Uterus (tissue), 2 donors: ENCODE measurements around the gene CYB5R4.

ENCODE experiments used
- CTCF ChIP-seq, 4 experiments: fragments of 200-600 bp in 2 of 4; fragments of 450-650 bp in 2 of 4; sonication (generic) in 2 of 4; IDR thresholded peaks; one replicate each; pipeline ENCODE4 v1.5.1; 2016 to 2019; ENCODE audit warnings: antibody characterized with exemption in 4 of 4, mild to moderate bottlenecking in 2 of 4, moderate library complexity in 1 of 4
- POLR2A ChIP-seq, 2 donors: fragments of 450-650 bp; IDR thresholded peaks; one replicate each; pipeline ENCODE4 v1.6.1; 2016; ENCODE audit warnings: antibody characterized with exemption in 2 of 2, mild to moderate bottlenecking in 1 of 2, moderate library complexity in 1 of 2

GRCh38 chr6:84002226-84002625, 142.7 kb downstream of the CYB5R4 start:
- TF ChIP-seq POLR2A (IDR thresholded peaks at IDR 0.05) (no peak), CTCF (IDR thresholded peaks at IDR 0.05) (no peak)
